HL-60/S4 treated with retinoic acid at 250 ng/mL for 4 days and 3 days (cell line): ENCODE measurements around the gene MORC1.
"Not testable (repeated sequence)": the region's sequence is repeated elsewhere in the genome, so short reads cannot be mapped to it uniquely, and the experiment has no call there.

Experiments used
- in situ Hi-C: fragments of 300-500 bp; cut with MboI; formaldehyde crosslinking; loops from 2 replicates; pipeline ENCODE4 v1.7.0; 2022; ENCODE audit warnings: low sequenced_read_pairs

Gene MORC1

GRCh38 chr3:109109574-109109973, 8.4 kb downstream of the MORC1 start:
- in situ Hi-C loops, result no loop called here

GRCh38 chr3:109098079-109098644, 19.8 kb downstream of the MORC1 start:
- in situ Hi-C loops, result no loop called here

GRCh38 chr3:109095166-109095565, 22.8 kb downstream of the MORC1 start:
- in situ Hi-C loops, result no loop called here

- in situ Hi-C loops, result no loop called here
These were observed 24.4 kb downstream of the MORC1 start for GRCh38 chr3:109093561-109093960.

GRCh38 chr3:109091846-109092245, 26.1 kb downstream of the MORC1 start:
- in situ Hi-C loops, result no loop called here

- in situ Hi-C loops, result no loop called here
These were observed 28.7 kb downstream of the MORC1 start for GRCh38 chr3:109089265-109089664.

GRCh38 chr3:109081746-109082510, 36.0 kb downstream of the MORC1 start:
- in situ Hi-C loops, result no loop called here

GRCh38 chr3:109080090-109080489, 37.8 kb downstream of the MORC1 start:
- in situ Hi-C loops, result not testable (repeated sequence)

GRCh38 chr3:109073116-109073515, 44.8 kb downstream of the MORC1 start:
- in situ Hi-C loops, result no loop called here

GRCh38 chr3:109072194-109072593, 45.7 kb downstream of the MORC1 start:
- in situ Hi-C loops, result no loop called here

GRCh38 chr3:109071350-109072142, 46.4 kb downstream of the MORC1 start:
- in situ Hi-C loops, result no loop called here

GRCh38 chr3:109070211-109070610, 47.7 kb downstream of the MORC1 start:
- in situ Hi-C loops, result no loop called here

- in situ Hi-C loops, result no loop called here
These were observed 51.1 kb downstream of the MORC1 start for GRCh38 chr3:109066864-109067263.

GRCh38 chr3:109059264-109059663, 58.7 kb downstream of the MORC1 start:
- in situ Hi-C loops, result no loop called here

GRCh38 chr3:109057616-109058015, 60.3 kb downstream of the MORC1 start:
- in situ Hi-C loops, result no loop called here

GRCh38 chr3:109057056-109057455, 60.9 kb downstream of the MORC1 start:
- in situ Hi-C loops, result no loop called here

GRCh38 chr3:109050591-109051167, 67.3 kb downstream of the MORC1 start:
- in situ Hi-C loops, result no loop called here

GRCh38 chr3:109047366-109047765, 70.6 kb downstream of the MORC1 start:
- in situ Hi-C loops, result no loop called here

- in situ Hi-C loops, result no loop called here
These were observed 72.5 kb downstream of the MORC1 start for GRCh38 chr3:109045271-109046040.

GRCh38 chr3:109035082-109035481, 82.9 kb downstream of the MORC1 start:
- in situ Hi-C loops, result no loop called here
